GM12878 (cell line): ENCODE results near the gene PRRX1. TPM values are rescaled to one million over a fixed set of nuclear protein-coding genes. Genes with fewer than 3 reads are reported as not detected.

Source experiments
- ATAC-seq: fragments of 200-7000 bp; cut with Tn5 transposase; 3 replicates; pipeline ENCODE4 v1.9.1; 2020; ENCODE audit warnings: mild to moderate bottlenecking, moderate library complexity
- BruUV-seq: library from RNA; stranded (reverse); fragments of 400-500 nt; replicated peaks from 2 replicates; lab custom pipeline; 2021; lab: Mats Ljungman, UMichigan
- CTCF ChIA-PET: fragments of 300-600 bp; sonication (Branson Sonifier 250); formaldehyde crosslinking; extraction: SDS; loops from one replicate; lab custom pipeline; 2021; ENCODE audit warnings: inconsistent platforms; lab: Yijun Ruan, JAX
- POLR2A ChIA-PET: fragments of 350-600 bp; formaldehyde crosslinking; extraction: SDS; loops from one replicate; lab custom pipeline; 2021; ENCODE audit warnings: inconsistent platforms; lab: Charles Lee
- RAD21 ChIA-PET: fragments of 300-600 bp; sonication (Branson Sonifier 250); formaldehyde crosslinking; loops from one replicate; lab custom pipeline; 2023; ENCODE audit warnings: antibody characterized with exemption; ENCODE audit not compliant: unreplicated experiment; lab: Charles Lee
- SMC1A ChIA-PET: fragments of 300-600 bp; sonication (Branson Sonifier 250); formaldehyde crosslinking; loops from one replicate; lab custom pipeline; 2023; ENCODE audit not compliant: unreplicated experiment, uncharacterized antibody; lab: Charles Lee
- DNase-seq: peaks from one replicate; pipeline ENCODE4 v3.0.0-alpha.2; 2011; ENCODE audit warnings: low read depth, low spot score
- FAIRE-seq: peaks from 3 replicates; lab custom pipeline; 2011; peaks lifted over from hg19 to GRCh38; lab: Jason Lieb, UNC
- H2AFZ ChIP-seq: 2 replicates; pipeline ENCODE4 v1.6.0; 2011; ENCODE audit warnings: low read depth, low read length, control low read depth; ENCODE audit not compliant: control insufficient read depth
- H3K27ac ChIP-seq: 2 replicates; pipeline ENCODE4 v1.5.1; 2011; ENCODE audit warnings: control low read depth; ENCODE audit not compliant: control insufficient read depth, insufficient read depth
- H3K27me3 ChIP-seq, 2 experiments: replicated peaks in 1 of 2; 2 replicates each; pipeline versions ENCODE4 v1.6.0 to v1.6.1; 2011; ENCODE audit warnings: low read length in 1 of 2; ENCODE audit not compliant: control insufficient read depth in 2 of 2, insufficient read depth in 2 of 2
- H3K36me3 ChIP-seq, 2 experiments: 2 replicates each; pipeline ENCODE4 v1.5.1; 2011; ENCODE audit warnings: low read length in 1 of 2; ENCODE audit not compliant: control insufficient read depth in 2 of 2, insufficient read depth in 2 of 2
- H3K4me1 ChIP-seq: 2 replicates; pipeline ENCODE4 v1.6.1; 2011; ENCODE audit warnings: mild to moderate bottlenecking, low read length, moderate library complexity, mixed read lengths; ENCODE audit not compliant: control insufficient read depth, insufficient read depth
- H3K4me2 ChIP-seq: 2 replicates; pipeline ENCODE4 v1.6.0; 2011; ENCODE audit warnings: control low read depth; ENCODE audit not compliant: control insufficient read depth, insufficient read depth
- H3K4me3 ChIP-seq: fragments of 200-600 bp; sonication (generic); 2 replicates; pipeline ENCODE4 v1.5.1; 2016
- H3K79me2 ChIP-seq: 2 replicates; pipeline ENCODE4 v1.6.0; 2011; ENCODE audit warnings: low read length; ENCODE audit not compliant: control insufficient read depth, insufficient read depth
- H3K9ac ChIP-seq: 2 replicates; pipeline ENCODE4 v1.8.0; 2011; ENCODE audit warnings: low read length, control low read depth, mixed read lengths; ENCODE audit not compliant: control insufficient read depth, insufficient read depth
- H3K9me3 ChIP-seq: replicated peaks from 3 replicates; pipeline ENCODE4 v1.5.1; 2011; ENCODE audit warnings: mild to moderate bottlenecking, low read length; ENCODE audit not compliant: control insufficient read depth, insufficient read depth
- H4K20me1 ChIP-seq: 2 replicates; pipeline ENCODE4 v1.6.0; 2011; ENCODE audit not compliant: control insufficient read depth, insufficient read depth
- BACH1 ChIP-seq: fragments of 450-650 bp; IDR thresholded peaks from 2 replicates; pipeline ENCODE4 v1.6.1; 2017; ENCODE audit warnings: mild to moderate bottlenecking, borderline replicate concordance
- CEBPB ChIP-seq, 2 experiments: fragments of 150-350 bp in 1 of 2; IDR thresholded peaks; 2 replicates each; pipeline ENCODE4 v1.6.1; 2012 to 2014; ENCODE audit warnings: low read depth in 2 of 2, low read length in 2 of 2, borderline replicate concordance in 1 of 2, inconsistent platforms in 1 of 2
- CREM ChIP-seq: IDR thresholded peaks from 2 replicates; pipeline ENCODE4 v1.6.1; 2014; ENCODE audit warnings: antibody characterized with exemption, low read depth
- FOXK2 ChIP-seq: fragments of 450-650 bp; IDR thresholded peaks from 2 replicates; pipeline ENCODE4 v1.6.1; 2017; ENCODE audit warnings: mild to moderate bottlenecking, moderate library complexity
- IRF4 ChIP-seq: IDR thresholded peaks from 2 replicates; pipeline ENCODE4 v1.6.1; 2011; ENCODE audit warnings: low read depth, low read length
- JUND ChIP-seq: IDR thresholded peaks from 2 replicates; pipeline ENCODE4 v1.6.1; 2012; ENCODE audit warnings: low read depth, mild to moderate bottlenecking, low read length, improper control_type of control experiment, moderate library complexity
- KDM1A ChIP-seq: fragments of 200-600 bp; sonication (generic); IDR thresholded peaks from 2 replicates; pipeline ENCODE4 v1.6.1; 2016; ENCODE audit warnings: borderline replicate concordance
- KLF5 ChIP-seq: fragments of 450-650 bp; IDR thresholded peaks from 2 replicates; pipeline ENCODE4 v1.6.1; 2014; ENCODE audit warnings: mild to moderate bottlenecking; ENCODE audit not compliant: partially characterized antibody
- NFYB ChIP-seq: IDR thresholded peaks from 2 replicates; pipeline ENCODE4 v1.6.1; 2011; ENCODE audit warnings: low read depth, mild to moderate bottlenecking, low read length, improper control_type of control experiment, moderate library complexity; ENCODE audit not compliant: insufficient read depth
- NR2F1 ChIP-seq: fragments of 450-650 bp; conservative IDR thresholded peaks from 2 replicates; pipeline ENCODE4 v1.6.1; 2017; ENCODE audit warnings: mild to moderate bottlenecking
- RAD21 ChIP-seq: IDR thresholded peaks from 2 replicates; pipeline ENCODE4 v1.6.1; 2011; ENCODE audit warnings: mild to moderate bottlenecking, low read depth, low read length, moderate library complexity; ENCODE audit not compliant: insufficient read depth
- RCOR1 ChIP-seq: conservative IDR thresholded peaks from 2 replicates; pipeline ENCODE4 v1.6.1; 2012; ENCODE audit warnings: low read depth, low read length, improper control_type of control experiment
- RFX5 ChIP-seq: IDR thresholded peaks from 2 replicates; pipeline ENCODE4 v1.6.1; 2011; ENCODE audit warnings: low read depth, low read length, improper control_type of control experiment
- SPI1 ChIP-seq: IDR thresholded peaks from 2 replicates; pipeline ENCODE4 v1.6.1; 2011; ENCODE audit warnings: low read depth, mild to moderate bottlenecking, low read length, moderate library complexity, borderline replicate concordance; ENCODE audit not compliant: insufficient read depth
- TARDBP ChIP-seq: IDR thresholded peaks from 2 replicates; pipeline ENCODE4 v1.6.1; 2016; ENCODE audit warnings: borderline replicate concordance
- TCF12 ChIP-seq: IDR thresholded peaks from 2 replicates; pipeline ENCODE4 v1.6.1; 2011; ENCODE audit warnings: low read depth, mild to moderate bottlenecking, low read length
- YBX1 ChIP-seq: fragments of 450-650 bp; IDR thresholded peaks from 2 replicates; pipeline ENCODE4 v1.6.1; 2016; ENCODE audit warnings: antibody characterized with exemption
- ZNF207 ChIP-seq: fragments of 450-650 bp; IDR thresholded peaks from 2 replicates; pipeline ENCODE4 v1.6.1; 2014; ENCODE audit warnings: antibody characterized with exemption, mild to moderate bottlenecking, borderline replicate concordance
- ZNF24 ChIP-seq: fragments of 450-650 bp; IDR thresholded peaks from 2 replicates; pipeline ENCODE4 v1.6.1; 2017; ENCODE audit warnings: antibody characterized with exemption, mild to moderate bottlenecking
- WGBS: methylation state at CpG from one replicate; pipeline ENCODE4 v1.1.6; 2016; ENCODE audit warnings: low lambda C conversion rate; ENCODE audit not compliant: insufficient replicate concordance, insufficient coverage; ENCODE audit errors: missing lambda C conversion rate; 5-methylcytosine and 5-hydroxymethylcytosine counted together
- in situ Hi-C: fragments of 300-500 bp; cut with MboI; formaldehyde crosslinking; loops from 9 replicates; pipeline ENCODE4 v1.14.3; 2018; ENCODE audit warnings: mixed read lengths
- intact Hi-C: fragments of 100-400 bp; cut with micrococcal nuclease; formaldehyde crosslinking; loops from one replicate; pipeline ENCODE4 v1.14.2; 2022; ENCODE audit not compliant: unreplicated experiment
- polyA plus RNA-seq, 11 experiments: library from polyadenylated mRNA; depleted of rRNA in 4 of 11; unstranded in 6 of 11; stranded (reverse) in 5 of 11; fragments of >200 nt; fragmentation: Nextera tagmentation in 4 of 11; fragmentation: Illumina TruSeq in 1 of 11; extraction: Ambion mirVana in 4 of 11; extraction: Trizol in 1 of 11; gene quantifications; 1 replicate in 1 of 11; 2 replicates in 10 of 11; pipeline versions ENCODE4 v1.2.1 to v1.2.3, GENCODE V29; 2011 to 2016; ENCODE audit warnings: inconsistent platforms in 2 of 11, missing spikeins in 2 of 11, low read depth in 1 of 11
- total RNA-seq, 4 experiments: library from RNA; depleted of rRNA in 3 of 4; stranded (reverse); fragments of >200 nt in 3 of 4; fragmentation: Illumina TruSeq in 1 of 4; extraction: Trizol in 1 of 4; gene quantifications; 2 replicates each; pipeline versions ENCODE4 v1.2.1 to v1.2.3, GENCODE V29; 2013 to 2021
- TF ChIP-seq, protein P1 (sequence below): fragments of 450-650 bp; IDR thresholded peaks from 2 replicates; pipeline ENCODE4 v1.6.1; 2017; ENCODE audit warnings: low read depth, mild to moderate bottlenecking, moderate library complexity

The PRRX1 gene
- total and polyA plus RNA-seq, 10 of the 15 experiments (the other 5 are each of a cell fraction or from before 2014, with no cell fraction given): 0.42 to 64.6 (median 1.5) TPM

DNA sequence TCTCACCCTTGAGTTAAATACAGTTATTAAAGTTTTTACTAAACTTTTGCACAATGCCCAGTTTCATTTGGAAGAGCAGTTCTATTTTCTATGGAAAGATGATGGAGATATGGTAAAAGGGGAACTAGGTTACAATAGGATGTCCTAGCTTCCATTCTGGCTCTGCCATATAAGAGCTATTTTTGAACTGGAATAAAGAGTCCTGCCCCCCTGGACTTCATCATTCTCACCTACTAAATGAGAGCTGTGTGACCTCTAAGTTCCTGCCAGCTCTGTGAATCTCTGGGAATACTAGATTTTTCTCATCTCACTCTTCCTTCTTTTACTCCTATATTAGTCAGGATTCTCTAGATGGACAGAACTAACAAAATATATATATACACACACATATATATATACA is 106.3 kb downstream of the PRRX1 start:
- Histone ChIP-seq H3K4me1 (no peaks in the 10 kb centered on the region), H3K4me3 (no peak overlapping the region), H3K27me3 (no peaks in the 10 kb centered on the region), H3K9ac (no peak overlapping the region), H4K20me1 (no peaks in the 10 kb centered on the region), H3K9me3 (no peaks in the 10 kb centered on the region), H3K36me3 (no peaks in the 10 kb centered on the region), H3K4me2 (no peak overlapping the region), H3K27ac (no peak overlapping the region), H3K79me2 (no peaks in the 10 kb centered on the region), H2AFZ (no peak overlapping the region)
- DNase-seq: no peak
- POLR2A ChIA-PET: no interaction called here
- SMC1A ChIA-PET: interaction anchor here (0.6 to 1.2 kb wide), 5 partner anchors 11 to 1184 kb away, joined by 3 to 4 read pairs (median 3); partner anchors contain the start of gene F5
- TF ChIP-seq KDM1A (no peak), YBX1 (no peak), ZNF207 (no peak), IRF4 (no peak), RCOR1 (no peak), KLF5 (no peak), CEBPB (IDR thresholded peaks at IDR 0.05; ENCODE audit: borderline replicate concordance in 1 of 2, low read depth in 2 of 2, low read length in 2 of 2) (no peak), RFX5 (no peak)
- in situ Hi-C loops: no loop called here
- ATAC-seq: no peak
- CTCF ChIA-PET: interaction anchor here (1.2 to 1.5 kb wide), 2 partner anchors 11 to 80 kb away, joined by 3 to 5 read pairs; no protein-coding TSS in a partner anchor
- no peak for FAIRE-seq
- intact Hi-C loops: no loop called here
- BruUV-seq: no TSS peak
- RAD21 ChIA-PET: interaction anchor here (0.9 to 1.3 kb wide), 3 partner anchors 105 to 841 kb away, joined by 3 read pairs; no protein-coding TSS in a partner anchor

DNA sequence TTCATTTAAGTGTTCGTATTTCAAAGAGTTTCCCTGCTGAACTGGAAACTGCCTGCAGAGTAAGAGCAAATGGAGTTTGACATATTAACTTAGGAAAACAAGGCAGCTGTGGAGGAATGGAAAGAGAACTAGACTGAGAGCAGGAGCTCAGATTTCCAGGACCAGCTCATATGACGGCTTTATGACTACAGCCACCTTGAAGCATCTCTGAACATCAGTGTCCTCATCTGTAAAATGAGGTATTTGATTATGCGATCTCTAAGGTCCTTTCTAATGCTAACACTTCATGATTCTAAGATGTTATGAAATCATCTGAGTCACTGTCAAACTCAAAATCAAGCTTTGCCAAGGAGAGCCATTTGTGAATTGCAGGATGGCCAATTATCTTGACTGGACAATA is 112.3 kb downstream of the PRRX1 start:
- Histone ChIP-seq H3K4me2 (no peak overlapping the region), H4K20me1 (no peaks in the 10 kb centered on the region), H3K4me1 (no peaks in the 10 kb centered on the region), H3K9me3 (no peaks in the 10 kb centered on the region), H3K79me2 (no peaks in the 10 kb centered on the region), H3K9ac (no peak overlapping the region), H3K36me3 (no peaks in the 10 kb centered on the region), H3K27me3 (no peaks in the 10 kb centered on the region), H3K27ac (no peak overlapping the region), H2AFZ (no peak overlapping the region), H3K4me3 (no peak overlapping the region)
- ATAC-seq: no peak
- WGBS: 48% methylated on average over 3 of the region's 3 CpGs
- RAD21 ChIA-PET: no interaction called here
- POLR2A ChIA-PET: no interaction called here
- SMC1A ChIA-PET: interaction anchor here (0.7 to 2.0 kb wide), 9 partner anchors 9 to 108 kb away, joined by 3 to 5 read pairs (median 3); no protein-coding TSS in a partner anchor
- CTCF ChIA-PET: interaction anchor here (0.7 to 1.5 kb wide), 4 partner anchors 10 to 88 kb away, joined by 3 to 4 read pairs (median 4); no protein-coding TSS in a partner anchor
- no TSS peak for BruUV-seq
- in situ Hi-C loops: no loop called here
- intact Hi-C loops: no loop called here
- DNase-seq: no peak
- no peak for FAIRE-seq
- no peak for TF ChIP-seq ZNF24
- TF ChIP-seq BACH1: no peak
- no peak for TF ChIP-seq SPI1
- TF ChIP-seq TARDBP: no peak
- no peak for TF ChIP-seq RAD21
- TF ChIP-seq NFYB: no peak
- TF ChIP-seq FOXK2: no peak
- TF ChIP-seq TCF12: no peak
- no peak for TF ChIP-seq NR2F1
- TF ChIP-seq, protein P1, sequence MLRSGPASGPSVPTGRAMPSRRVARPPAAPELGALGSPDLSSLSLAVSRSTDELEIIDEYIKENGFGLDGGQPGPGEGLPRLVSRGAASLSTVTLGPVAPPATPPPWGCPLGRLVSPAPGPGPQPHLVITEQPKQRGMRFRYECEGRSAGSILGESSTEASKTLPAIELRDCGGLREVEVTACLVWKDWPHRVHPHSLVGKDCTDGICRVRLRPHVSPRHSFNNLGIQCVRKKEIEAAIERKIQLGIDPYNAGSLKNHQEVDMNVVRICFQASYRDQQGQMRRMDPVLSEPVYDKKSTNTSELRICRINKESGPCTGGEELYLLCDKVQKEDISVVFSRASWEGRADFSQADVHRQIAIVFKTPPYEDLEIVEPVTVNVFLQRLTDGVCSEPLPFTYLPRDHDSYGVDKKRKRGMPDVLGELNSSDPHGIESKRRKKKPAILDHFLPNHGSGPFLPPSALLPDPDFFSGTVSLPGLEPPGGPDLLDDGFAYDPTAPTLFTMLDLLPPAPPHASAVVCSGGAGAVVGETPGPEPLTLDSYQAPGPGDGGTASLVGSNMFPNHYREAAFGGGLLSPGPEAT: no peak
- no peak for TF ChIP-seq CREM
- TF ChIP-seq JUND: no peak
